ENCODE measurements around the gene ST7.

DNA sequence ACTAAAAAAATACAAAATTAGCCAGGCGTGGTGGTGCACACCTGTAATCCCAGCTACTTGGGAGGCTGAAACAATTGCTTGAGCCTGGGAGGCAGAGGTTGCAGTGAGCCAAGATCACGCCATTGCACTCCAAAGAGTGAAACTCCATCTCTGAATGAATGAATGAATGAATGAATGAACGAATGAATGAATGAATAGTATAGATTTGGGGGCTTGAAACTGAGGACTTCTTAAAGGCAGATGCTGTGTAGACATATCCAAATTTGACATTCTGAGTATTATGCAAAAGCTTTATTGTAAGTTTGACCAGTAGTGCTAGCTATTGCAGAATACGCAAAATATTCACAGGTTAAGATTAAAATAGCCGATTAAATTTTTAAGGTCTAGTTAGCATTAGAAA is 30.8 kb upstream of the ST7 start:
- TF ChIP-seq, protein P1, sequence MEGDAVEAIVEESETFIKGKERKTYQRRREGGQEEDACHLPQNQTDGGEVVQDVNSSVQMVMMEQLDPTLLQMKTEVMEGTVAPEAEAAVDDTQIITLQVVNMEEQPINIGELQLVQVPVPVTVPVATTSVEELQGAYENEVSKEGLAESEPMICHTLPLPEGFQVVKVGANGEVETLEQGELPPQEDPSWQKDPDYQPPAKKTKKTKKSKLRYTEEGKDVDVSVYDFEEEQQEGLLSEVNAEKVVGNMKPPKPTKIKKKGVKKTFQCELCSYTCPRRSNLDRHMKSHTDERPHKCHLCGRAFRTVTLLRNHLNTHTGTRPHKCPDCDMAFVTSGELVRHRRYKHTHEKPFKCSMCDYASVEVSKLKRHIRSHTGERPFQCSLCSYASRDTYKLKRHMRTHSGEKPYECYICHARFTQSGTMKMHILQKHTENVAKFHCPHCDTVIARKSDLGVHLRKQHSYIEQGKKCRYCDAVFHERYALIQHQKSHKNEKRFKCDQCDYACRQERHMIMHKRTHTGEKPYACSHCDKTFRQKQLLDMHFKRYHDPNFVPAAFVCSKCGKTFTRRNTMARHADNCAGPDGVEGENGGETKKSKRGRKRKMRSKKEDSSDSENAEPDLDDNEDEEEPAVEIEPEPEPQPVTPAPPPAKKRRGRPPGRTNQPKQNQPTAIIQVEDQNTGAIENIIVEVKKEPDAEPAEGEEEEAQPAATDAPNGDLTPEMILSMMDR (IDR thresholded peaks at IDR 0.05): no peak
- no peak for TF ChIP-seq MYC (IDR thresholded peaks at IDR 0.05; ENCODE audit: borderline replicate concordance, low read length)
- TF ChIP-seq POLR2AphosphoS2 (conservative IDR thresholded peaks at IDR 0.05; ENCODE audit: low read length): no peak
